COLO668 (cell line): Measurements from ENCODE around the gene PARVB.

ENCODE experiments used
- DNase-seq: peaks from one replicate; lab custom pipeline; 2025; ENCODE audit not compliant: unreplicated experiment; lab: John Stamatoyannopoulos, UW

Gene PARVB

GRCh38 chr22:44192816-44193534 is 168.9 kb downstream of the PARVB start:
- DNase-seq: no peak

- DNase-seq: no peak
Measured at GRCh38 chr22:44193535-44193891, 169.4 kb downstream of the PARVB start.

- no peak for DNase-seq
Measured at GRCh38 chr22:44194569-44194968, 170.5 kb downstream of the PARVB start.

GRCh38 chr22:44195189-44195871 is 171.2 kb downstream of the PARVB start:
- DNase-seq: peak; percentile 15

GRCh38 chr22:44196241-44196640 is 172.1 kb downstream of the PARVB start:
- no peak for DNase-seq

- no peak for DNase-seq
Measured at GRCh38 chr22:44196731-44197131, 172.6 kb downstream of the PARVB start.

GRCh38 chr22:44197271-44197670 is 173.2 kb downstream of the PARVB start:
- DNase-seq: no peak

GRCh38 chr22:44199164-44199563 is 175.1 kb downstream of the PARVB start:
- no peak for DNase-seq

- DNase-seq: no peak
Measured at GRCh38 chr22:44199866-44200265, 175.8 kb downstream of the PARVB start.

GRCh38 chr22:44200451-44200850 is 176.3 kb downstream of the PARVB start:
- no peak for DNase-seq

GRCh38 chr22:44200855-44201550 is 176.9 kb downstream of the PARVB start:
- no peak for DNase-seq

- no peak for DNase-seq
Measured at GRCh38 chr22:44201665-44202064, 177.6 kb downstream of the PARVB start.

- DNase-seq: no peak
Measured at GRCh38 chr22:44202261-44202789, 178.2 kb downstream of the PARVB start.

- DNase-seq: no peak
Measured at GRCh38 chr22:44203203-44203602, 179.1 kb downstream of the PARVB start.

GRCh38 chr22:44204739-44205515 is 180.8 kb downstream of the PARVB start:
- DNase-seq: no peak

GRCh38 chr22:44205516-44206329 is 181.6 kb downstream of the PARVB start:
- no peak for DNase-seq

GRCh38 chr22:44206330-44206645 is 182.2 kb downstream of the PARVB start:
- no peak for DNase-seq

GRCh38 chr22:44206696-44207095 is 182.6 kb downstream of the PARVB start:
- DNase-seq: no peak

- no peak for DNase-seq
Measured at GRCh38 chr22:44207173-44207980, 183.3 kb downstream of the PARVB start.

GRCh38 chr22:44207981-44208317 is 183.8 kb downstream of the PARVB start:
- DNase-seq: no peak
